Measurements from ENCODE around the gene PRKD2. TPM values are rescaled to one million over a fixed set of nuclear protein-coding genes. Genes with fewer than 3 reads are reported as not detected.

PRKD2 gene
- total RNA-seq, 1 experiment from 2014 or later, result 88.5 TPM

DNA sequence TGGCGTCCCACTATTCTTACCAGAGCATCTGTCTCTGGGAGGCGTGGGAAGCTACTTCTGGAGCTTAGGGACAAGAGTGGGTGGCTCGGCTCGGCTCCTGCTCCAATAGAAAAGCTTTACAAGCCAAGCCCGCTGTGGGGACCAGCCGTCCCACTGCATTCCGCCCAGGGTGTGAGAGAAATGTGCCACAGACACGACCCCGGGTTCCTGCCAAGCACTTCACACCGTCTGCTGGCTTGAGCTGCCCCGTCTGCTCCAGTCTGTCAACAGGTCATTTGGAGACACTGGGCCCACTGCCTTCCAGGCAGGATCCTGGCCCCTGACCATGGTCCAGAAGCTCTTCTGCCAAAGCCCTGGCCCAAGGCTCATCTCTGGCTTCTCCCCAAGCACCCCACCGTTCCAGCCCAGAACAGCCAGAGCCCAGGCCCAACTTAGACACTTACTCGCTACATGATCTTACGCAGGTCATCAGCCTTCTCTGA, 22.4 kb upstream of the PRKD2 start:
- intact Hi-C loops (cut with micrococcal nuclease; ENCODE audit: unreplicated experiment), result no loop called here
- Histone ChIP-seq H3F3A (ENCODE audit: insufficient read depth, low read depth) (peaks cover 14% of the 10 kb centered on the region), H4K20me1 (ENCODE audit: insufficient read depth) (peaks cover 72% of the 10 kb centered on the region), H3K4me3 (no peak overlapping the region), H3K27me3 (ENCODE audit: insufficient read depth, low read depth) (no peaks in the 10 kb centered on the region), H2AFZ (no peak overlapping the region), H3K4me2 (no peak overlapping the region), H3K36me3 (ENCODE audit: low read depth) (peaks cover 33% of the 10 kb centered on the region), H3K9me2 (ENCODE audit: insufficient read depth) (no peaks in the 10 kb centered on the region), H3K9me3 (ENCODE audit: insufficient read depth, low read depth) (no peaks in the 10 kb centered on the region), H3K79me2 (ENCODE audit: low read depth) (peaks cover 74% of the 10 kb centered on the region), H3K4me1 (replicated peaks; ENCODE audit: insufficient read depth) (peaks cover 16% of the 10 kb centered on the region), H3K27ac (no peak overlapping the region)
- CTCF ChIA-PET, result no interaction called here
- no TSS peak for BruUV-seq (replicated peaks)
- TF ChIP-seq, protein P1, sequence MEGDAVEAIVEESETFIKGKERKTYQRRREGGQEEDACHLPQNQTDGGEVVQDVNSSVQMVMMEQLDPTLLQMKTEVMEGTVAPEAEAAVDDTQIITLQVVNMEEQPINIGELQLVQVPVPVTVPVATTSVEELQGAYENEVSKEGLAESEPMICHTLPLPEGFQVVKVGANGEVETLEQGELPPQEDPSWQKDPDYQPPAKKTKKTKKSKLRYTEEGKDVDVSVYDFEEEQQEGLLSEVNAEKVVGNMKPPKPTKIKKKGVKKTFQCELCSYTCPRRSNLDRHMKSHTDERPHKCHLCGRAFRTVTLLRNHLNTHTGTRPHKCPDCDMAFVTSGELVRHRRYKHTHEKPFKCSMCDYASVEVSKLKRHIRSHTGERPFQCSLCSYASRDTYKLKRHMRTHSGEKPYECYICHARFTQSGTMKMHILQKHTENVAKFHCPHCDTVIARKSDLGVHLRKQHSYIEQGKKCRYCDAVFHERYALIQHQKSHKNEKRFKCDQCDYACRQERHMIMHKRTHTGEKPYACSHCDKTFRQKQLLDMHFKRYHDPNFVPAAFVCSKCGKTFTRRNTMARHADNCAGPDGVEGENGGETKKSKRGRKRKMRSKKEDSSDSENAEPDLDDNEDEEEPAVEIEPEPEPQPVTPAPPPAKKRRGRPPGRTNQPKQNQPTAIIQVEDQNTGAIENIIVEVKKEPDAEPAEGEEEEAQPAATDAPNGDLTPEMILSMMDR (conservative IDR thresholded peaks at IDR 0.05), result no peak
- no peak for TF ChIP-seq EZH2 (IDR thresholded peaks at IDR 0.05; ENCODE audit: low read depth)
- peak in 1 of 2 experiments; percentile 20 for DNase-seq
- POLR2A ChIA-PET (ENCODE audit: unreplicated experiment), result no interaction called here

- no TSS peak for BruUV-seq (replicated peaks)
- intact Hi-C loops (cut with micrococcal nuclease; ENCODE audit: unreplicated experiment), result no loop called here
- peaks cover 27% of the 10 kb centered on the region for H3K4me1 ChIP-seq (replicated peaks; ENCODE audit: insufficient read depth)
- CTCF ChIA-PET, result no interaction called here
- H3K4me3 ChIP-seq, result no peak overlapping the region
- no peak overlapping the region for H3K27ac ChIP-seq
- H3K79me2 ChIP-seq (ENCODE audit: low read depth), result peaks cover 71% of the 10 kb centered on the region
- no peaks in the 10 kb centered on the region for H3K9me3 ChIP-seq (ENCODE audit: insufficient read depth, low read depth)
- H3K36me3 ChIP-seq (ENCODE audit: low read depth), result peaks cover 42% of the 10 kb centered on the region
- H2AFZ ChIP-seq, result no peak overlapping the region
- H3K27me3 ChIP-seq (ENCODE audit: insufficient read depth, low read depth), result no peaks in the 10 kb centered on the region
- H3K4me2 ChIP-seq, result no peak overlapping the region
- peaks cover 30% of the 10 kb centered on the region for H3F3A ChIP-seq (ENCODE audit: insufficient read depth, low read depth)
- H3K9me2 ChIP-seq (ENCODE audit: insufficient read depth), result no peaks in the 10 kb centered on the region
- POLR2A ChIA-PET (ENCODE audit: unreplicated experiment), result no interaction called here
- DNase-seq, result no peak
- peaks cover 72% of the 10 kb centered on the region for H4K20me1 ChIP-seq (ENCODE audit: insufficient read depth)
- TF ChIP-seq, protein P1 (conservative IDR thresholded peaks at IDR 0.05), result no peak
- no peak for TF ChIP-seq EZH2 (IDR thresholded peaks at IDR 0.05; ENCODE audit: low read depth)
Observed at GRCh38 chr19:46737761-46738171, 20.9 kb upstream of the PRKD2 start.

DNA sequence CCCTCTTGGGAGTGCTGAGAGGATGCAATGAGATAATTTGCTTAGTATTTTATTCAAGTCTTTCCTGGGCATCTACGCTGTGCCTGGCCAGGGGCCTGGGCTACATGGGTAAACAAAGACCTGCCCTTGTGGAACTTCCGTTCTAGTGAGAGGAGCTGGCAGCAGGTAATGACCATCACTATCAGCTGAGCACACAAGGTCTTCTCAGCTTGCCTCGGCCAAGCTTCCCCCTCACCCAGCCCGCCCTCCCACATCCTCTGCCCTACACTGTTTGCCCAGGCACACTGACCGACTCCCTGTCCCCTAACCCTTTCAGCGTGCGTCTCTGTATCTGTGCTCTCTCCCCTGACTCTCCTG, 20.4 kb upstream of the PRKD2 start:
- no peaks in the 10 kb centered on the region for H3K27me3 ChIP-seq (ENCODE audit: insufficient read depth, low read depth)
- peaks cover 67% of the 10 kb centered on the region for H4K20me1 ChIP-seq (ENCODE audit: insufficient read depth)
- no peak for DNase-seq
- peaks cover 32% of the 10 kb centered on the region for H3K4me1 ChIP-seq (replicated peaks; ENCODE audit: insufficient read depth)
- no peak overlapping the region for H3K4me2 ChIP-seq
- H3K9me3 ChIP-seq (ENCODE audit: insufficient read depth, low read depth), result no peaks in the 10 kb centered on the region
- H2AFZ ChIP-seq, result no peak overlapping the region
- ChIA-PET CTCF (no interaction called here), POLR2A (ENCODE audit: unreplicated experiment) (no interaction called here)
- H3F3A ChIP-seq (ENCODE audit: insufficient read depth, low read depth), result peaks cover 35% of the 10 kb centered on the region
- H3K79me2 ChIP-seq (ENCODE audit: low read depth), result peaks cover 69% of the 10 kb centered on the region
- TF ChIP-seq, protein P1 (conservative IDR thresholded peaks at IDR 0.05), result no peak
- no peak for TF ChIP-seq EZH2 (IDR thresholded peaks at IDR 0.05; ENCODE audit: low read depth)
- H3K4me3 ChIP-seq, result no peak overlapping the region
- no peaks in the 10 kb centered on the region for H3K9me2 ChIP-seq (ENCODE audit: insufficient read depth)
- H3K27ac ChIP-seq, result no peak overlapping the region
- H3K36me3 ChIP-seq (ENCODE audit: low read depth), result peaks cover 41% of the 10 kb centered on the region
- no TSS peak for BruUV-seq (replicated peaks)
- intact Hi-C loops (cut with micrococcal nuclease; ENCODE audit: unreplicated experiment), result no loop called here
